ENCODE measurements around the gene ZYX. TPM values are rescaled to one million over a fixed set of nuclear protein-coding genes. Genes with fewer than 3 reads are reported as not detected.

ZYX gene, protein sequence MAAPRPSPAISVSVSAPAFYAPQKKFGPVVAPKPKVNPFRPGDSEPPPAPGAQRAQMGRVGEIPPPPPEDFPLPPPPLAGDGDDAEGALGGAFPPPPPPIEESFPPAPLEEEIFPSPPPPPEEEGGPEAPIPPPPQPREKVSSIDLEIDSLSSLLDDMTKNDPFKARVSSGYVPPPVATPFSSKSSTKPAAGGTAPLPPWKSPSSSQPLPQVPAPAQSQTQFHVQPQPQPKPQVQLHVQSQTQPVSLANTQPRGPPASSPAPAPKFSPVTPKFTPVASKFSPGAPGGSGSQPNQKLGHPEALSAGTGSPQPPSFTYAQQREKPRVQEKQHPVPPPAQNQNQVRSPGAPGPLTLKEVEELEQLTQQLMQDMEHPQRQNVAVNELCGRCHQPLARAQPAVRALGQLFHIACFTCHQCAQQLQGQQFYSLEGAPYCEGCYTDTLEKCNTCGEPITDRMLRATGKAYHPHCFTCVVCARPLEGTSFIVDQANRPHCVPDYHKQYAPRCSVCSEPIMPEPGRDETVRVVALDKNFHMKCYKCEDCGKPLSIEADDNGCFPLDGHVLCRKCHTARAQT
- total RNA-seq: 100 to 1,000 TPM in 1 of 2 donors, 10 to 100 TPM in 1; 54.9 to 110 TPM

DNA sequence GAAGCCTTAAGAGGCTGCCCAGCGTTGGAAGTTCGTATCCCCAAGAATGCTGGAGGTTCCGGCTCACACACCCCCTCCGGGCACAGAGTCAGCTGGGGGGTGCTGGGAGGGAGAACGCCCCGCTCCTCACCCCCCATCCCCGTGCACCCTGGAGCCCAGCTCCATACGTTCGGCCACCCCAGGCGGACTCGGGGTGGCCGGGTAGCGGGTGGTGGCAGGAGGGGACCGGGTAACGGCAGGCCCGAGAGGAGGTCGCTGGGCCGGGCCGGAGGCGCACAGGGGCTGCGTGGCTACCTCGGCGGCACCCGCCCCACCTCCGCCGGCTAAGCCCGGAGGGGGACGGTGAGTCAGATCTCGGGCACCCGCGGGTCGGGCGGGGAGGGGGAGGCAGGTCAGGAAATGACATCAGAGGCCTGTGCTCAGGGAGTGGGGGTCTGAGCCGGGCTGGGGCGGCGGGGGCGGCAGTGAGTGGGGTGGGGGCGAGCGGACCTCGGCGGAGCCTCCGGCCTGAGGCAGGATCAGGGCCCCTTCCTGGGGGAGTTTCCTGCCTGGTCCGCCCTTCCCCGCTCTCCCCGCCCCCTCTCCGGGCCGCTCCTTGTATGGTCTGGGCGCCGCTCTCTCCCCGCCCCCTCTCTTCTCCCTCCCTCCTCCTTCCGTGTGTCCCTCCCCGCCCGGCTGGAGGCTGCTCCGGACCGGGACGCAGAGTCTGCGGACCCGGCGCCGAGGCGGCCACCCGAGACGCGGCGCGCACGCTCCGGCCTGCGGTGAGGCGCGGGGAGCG lies at the start of gene ZYX:
Gene ZYX, plus strand, starts transcription at position 700 of the 781 bp plus-strand sequence. CDS start 227 bp downstream, outside the sequence.
- peaks cover 7% of the 10 kb centered on the region for H3K4me1 ChIP-seq
- intact Hi-C loops (cut with DNase I): loop anchor here (5.0 to 10.0 kb wide), 2 partner anchors 36 to 116 kb away; partner anchors contain the start of gene GSTK1

DNA sequence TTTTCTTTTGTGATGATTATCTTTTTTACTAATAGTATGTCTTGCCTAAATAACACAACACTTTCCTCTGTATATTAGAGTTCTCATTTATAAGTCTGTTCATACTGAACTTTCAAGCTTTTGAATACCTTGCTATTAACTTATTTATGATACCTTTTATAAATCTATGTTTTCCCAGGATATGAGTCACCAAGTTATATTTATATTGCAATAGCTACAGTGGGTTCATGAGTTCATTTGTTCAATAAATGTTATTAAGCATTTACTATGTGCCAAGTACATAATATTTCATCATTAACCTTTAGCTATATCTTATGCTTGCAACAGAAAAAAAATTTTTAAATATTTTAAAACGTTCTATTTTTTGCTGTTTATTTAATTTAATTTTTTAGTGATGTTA lies 46.9 kb upstream of the ZYX start:
- H3K4me3 ChIP-seq: no peak overlapping the region
- intact Hi-C loops (cut with DNase I): no loop called here
- H3K4me1 ChIP-seq: no peaks in the 10 kb centered on the region
- TF ChIP-seq, protein P1, sequence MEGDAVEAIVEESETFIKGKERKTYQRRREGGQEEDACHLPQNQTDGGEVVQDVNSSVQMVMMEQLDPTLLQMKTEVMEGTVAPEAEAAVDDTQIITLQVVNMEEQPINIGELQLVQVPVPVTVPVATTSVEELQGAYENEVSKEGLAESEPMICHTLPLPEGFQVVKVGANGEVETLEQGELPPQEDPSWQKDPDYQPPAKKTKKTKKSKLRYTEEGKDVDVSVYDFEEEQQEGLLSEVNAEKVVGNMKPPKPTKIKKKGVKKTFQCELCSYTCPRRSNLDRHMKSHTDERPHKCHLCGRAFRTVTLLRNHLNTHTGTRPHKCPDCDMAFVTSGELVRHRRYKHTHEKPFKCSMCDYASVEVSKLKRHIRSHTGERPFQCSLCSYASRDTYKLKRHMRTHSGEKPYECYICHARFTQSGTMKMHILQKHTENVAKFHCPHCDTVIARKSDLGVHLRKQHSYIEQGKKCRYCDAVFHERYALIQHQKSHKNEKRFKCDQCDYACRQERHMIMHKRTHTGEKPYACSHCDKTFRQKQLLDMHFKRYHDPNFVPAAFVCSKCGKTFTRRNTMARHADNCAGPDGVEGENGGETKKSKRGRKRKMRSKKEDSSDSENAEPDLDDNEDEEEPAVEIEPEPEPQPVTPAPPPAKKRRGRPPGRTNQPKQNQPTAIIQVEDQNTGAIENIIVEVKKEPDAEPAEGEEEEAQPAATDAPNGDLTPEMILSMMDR (IDR thresholded peaks at IDR 0.05): no peak
- no peaks in the 10 kb centered on the region for H3K27me3 ChIP-seq
- no peak overlapping the region for H3K9ac ChIP-seq (ENCODE audit: low read depth in 2 of 2, low read length in 2 of 2)
- no peaks in the 10 kb centered on the region for H3K9me3 ChIP-seq
- no peaks in the 10 kb centered on the region for H3K36me3 ChIP-seq
- no peak overlapping the region for H3K27ac ChIP-seq
- no peak for DNase-seq

More for the DNA sequence above, at the start of gene ZYX:
- Histone ChIP-seq H3K36me3 (no peaks in the 10 kb centered on the region), H3K27ac (peak within 1 kb of the TSS; percentile 100), H3K9me3 (no peaks in the 10 kb centered on the region), H3K27me3 (no peaks in the 10 kb centered on the region), H3K4me3 (peak within 1 kb of the TSS; percentile 89), H3K9ac (ENCODE audit: low read depth in 2 of 2, low read length in 2 of 2) (peak within 1 kb of the TSS; percentile 91 to 95)
- peak; percentile 96 for DNase-seq
- TF ChIP-seq, protein P1 (IDR thresholded peaks at IDR 0.05): no peak

DNA sequence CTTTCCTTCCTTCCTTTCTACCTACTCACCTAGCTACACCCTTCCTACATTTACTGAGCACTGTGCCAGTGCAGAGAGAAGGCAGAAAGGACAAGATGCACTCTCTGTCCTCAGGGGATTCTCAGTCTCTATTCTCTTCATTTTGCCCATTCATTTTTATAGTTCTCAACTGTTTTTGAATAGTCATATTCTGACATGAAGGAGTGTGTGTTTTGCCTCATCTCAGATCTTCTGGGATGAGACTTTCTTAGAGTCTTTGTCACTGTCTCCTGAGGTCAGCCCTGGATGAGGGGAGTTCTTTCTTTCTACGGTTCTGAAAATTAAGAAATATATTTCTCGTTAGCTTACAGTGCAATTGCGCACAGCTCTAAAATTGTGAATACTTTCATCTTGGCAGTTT lies 43.9 kb upstream of the ZYX start:
- no peaks in the 10 kb centered on the region for H3K4me1 ChIP-seq
- H3K36me3 ChIP-seq: no peaks in the 10 kb centered on the region
- TF ChIP-seq, protein P1 (IDR thresholded peaks at IDR 0.05): no peak
- H3K9me3 ChIP-seq: no peaks in the 10 kb centered on the region
- H3K4me3 ChIP-seq: no peak overlapping the region
- H3K27me3 ChIP-seq: no peaks in the 10 kb centered on the region
- intact Hi-C loops (cut with DNase I): no loop called here
- DNase-seq: no peak
- H3K27ac ChIP-seq: no peak overlapping the region
- H3K9ac ChIP-seq (ENCODE audit: low read depth in 2 of 2, low read length in 2 of 2): no peak overlapping the region

DNA sequence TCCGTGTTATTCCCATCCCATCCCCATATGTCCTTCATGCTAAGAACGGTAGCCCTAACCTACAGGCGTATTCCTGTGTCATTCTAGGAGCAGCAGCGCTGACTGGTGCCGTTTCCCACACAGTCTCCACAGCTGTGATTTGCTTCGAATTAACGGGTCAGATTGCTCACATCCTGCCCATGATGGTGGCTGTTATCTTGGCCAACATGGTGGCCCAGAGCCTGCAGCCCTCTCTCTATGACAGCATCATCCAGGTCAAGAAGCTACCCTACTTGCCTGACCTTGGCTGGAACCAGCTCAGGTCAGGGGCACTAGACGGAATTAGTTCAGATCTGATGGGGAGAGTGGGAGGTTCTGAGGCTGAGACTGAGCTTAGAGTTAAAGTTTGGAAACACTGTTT lies 39.3 kb upstream of the ZYX start:
- H3K4me1 ChIP-seq: no peaks in the 10 kb centered on the region
- H3K36me3 ChIP-seq: no peaks in the 10 kb centered on the region
- intact Hi-C loops (cut with DNase I): no loop called here
- DNase-seq: no peak
- H3K27me3 ChIP-seq: no peaks in the 10 kb centered on the region
- H3K4me3 ChIP-seq: no peak overlapping the region
- TF ChIP-seq, protein P1 (IDR thresholded peaks at IDR 0.05): no peak
- H3K27ac ChIP-seq: no peak overlapping the region
- no peaks in the 10 kb centered on the region for H3K9me3 ChIP-seq
- no peak overlapping the region for H3K9ac ChIP-seq (ENCODE audit: low read depth in 2 of 2, low read length in 2 of 2)

DNA sequence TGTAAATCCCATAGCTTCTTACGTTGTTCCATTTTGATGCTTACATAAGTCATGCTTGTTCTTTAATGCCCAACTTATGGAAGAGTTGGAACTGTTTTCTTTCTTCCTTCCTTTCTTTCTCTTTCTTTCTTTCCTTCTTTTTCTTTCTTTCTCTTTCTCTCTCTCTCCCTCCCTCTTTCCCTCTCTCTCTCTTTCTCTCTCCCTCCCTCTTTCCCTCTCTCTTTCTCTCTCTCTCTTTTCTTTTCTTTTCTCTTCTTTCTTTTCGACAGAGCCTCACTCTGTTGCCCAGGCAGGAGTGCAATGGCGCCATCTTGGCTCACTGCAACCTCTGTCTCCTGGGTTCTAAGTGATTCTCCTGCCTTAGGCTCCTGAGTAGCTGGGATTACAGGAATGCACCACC lies 37.5 kb upstream of the ZYX start:
- no peak for DNase-seq
- TF ChIP-seq, protein P1 (IDR thresholded peaks at IDR 0.05): no peak
- Histone ChIP-seq H3K9me3 (no peaks in the 10 kb centered on the region), H3K9ac (ENCODE audit: low read depth in 2 of 2, low read length in 2 of 2) (no peak overlapping the region), H3K27ac (no peak overlapping the region), H3K27me3 (no peaks in the 10 kb centered on the region), H3K4me3 (no peak overlapping the region), H3K36me3 (no peaks in the 10 kb centered on the region), H3K4me1 (no peaks in the 10 kb centered on the region)
- intact Hi-C loops (cut with DNase I): no loop called here

Measured in colonic mucosa (tissue), 4 donors.